Loucy (cell line): ENCODE results near the gene FBXW12.

Source experiments
- EZH2phosphoT487 ChIP-seq: fragments of 200-600 bp; IDR thresholded peaks from 2 replicates; pipeline ENCODE4 v1.6.1; 2018; ENCODE audit warnings: antibody characterized with exemption, mild to moderate bottlenecking, moderate library complexity, borderline replicate concordance
- TF ChIP-seq, protein P1 (sequence below): fragments of 200-600 bp; sonication (generic); conservative IDR thresholded peaks from 2 replicates; pipeline ENCODE4 v1.5.1; 2014; ENCODE audit warnings: mild to moderate bottlenecking, antibody characterized with exemption, low read length

DNA sequence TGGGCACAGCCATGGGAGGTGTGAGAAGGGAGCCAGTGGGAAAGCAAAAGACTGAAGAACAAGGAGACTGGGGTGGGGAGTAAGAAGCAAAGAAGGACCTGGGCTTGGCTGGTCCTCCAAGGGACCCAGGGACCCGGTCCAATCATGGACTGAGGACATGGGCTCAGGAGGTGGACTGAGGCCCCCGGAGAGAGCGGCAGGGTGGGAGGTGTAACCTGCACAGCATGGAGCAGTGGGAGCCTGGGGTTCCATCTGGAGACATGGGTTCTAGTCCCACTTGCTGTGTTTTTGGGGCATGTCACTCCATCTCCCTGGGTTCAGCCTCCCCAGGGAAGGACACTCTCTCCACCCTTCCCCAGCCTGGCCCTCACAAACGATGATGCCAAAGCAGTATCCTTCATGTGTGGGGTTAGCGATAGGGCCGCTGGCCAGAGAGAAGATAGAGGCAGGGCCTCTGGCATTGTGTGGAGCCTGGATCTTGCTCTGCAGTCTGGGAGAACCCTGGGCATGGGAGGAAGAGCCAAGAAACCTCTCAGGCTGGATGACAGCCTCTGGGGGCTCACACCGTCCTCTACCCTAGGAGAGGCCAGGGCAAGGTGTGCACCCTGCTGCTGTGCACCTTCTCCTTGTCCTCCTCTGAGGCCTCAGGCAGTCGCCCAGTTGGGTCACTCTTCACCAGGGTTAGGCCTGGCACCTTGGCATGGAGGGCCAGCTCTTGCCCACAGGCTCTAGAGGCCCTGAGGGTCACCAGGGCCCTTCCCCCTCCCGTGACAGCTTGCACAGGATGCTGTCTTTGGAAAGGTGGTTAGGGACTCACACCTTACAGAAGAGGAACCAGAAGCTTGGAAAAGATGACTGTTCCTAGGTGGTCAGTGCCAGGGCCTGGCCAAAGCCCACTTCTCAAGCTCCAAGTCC lies 26.0 kb downstream of the FBXW12 start:
- no peak for TF ChIP-seq EZH2phosphoT487
- TF ChIP-seq, protein P1, sequence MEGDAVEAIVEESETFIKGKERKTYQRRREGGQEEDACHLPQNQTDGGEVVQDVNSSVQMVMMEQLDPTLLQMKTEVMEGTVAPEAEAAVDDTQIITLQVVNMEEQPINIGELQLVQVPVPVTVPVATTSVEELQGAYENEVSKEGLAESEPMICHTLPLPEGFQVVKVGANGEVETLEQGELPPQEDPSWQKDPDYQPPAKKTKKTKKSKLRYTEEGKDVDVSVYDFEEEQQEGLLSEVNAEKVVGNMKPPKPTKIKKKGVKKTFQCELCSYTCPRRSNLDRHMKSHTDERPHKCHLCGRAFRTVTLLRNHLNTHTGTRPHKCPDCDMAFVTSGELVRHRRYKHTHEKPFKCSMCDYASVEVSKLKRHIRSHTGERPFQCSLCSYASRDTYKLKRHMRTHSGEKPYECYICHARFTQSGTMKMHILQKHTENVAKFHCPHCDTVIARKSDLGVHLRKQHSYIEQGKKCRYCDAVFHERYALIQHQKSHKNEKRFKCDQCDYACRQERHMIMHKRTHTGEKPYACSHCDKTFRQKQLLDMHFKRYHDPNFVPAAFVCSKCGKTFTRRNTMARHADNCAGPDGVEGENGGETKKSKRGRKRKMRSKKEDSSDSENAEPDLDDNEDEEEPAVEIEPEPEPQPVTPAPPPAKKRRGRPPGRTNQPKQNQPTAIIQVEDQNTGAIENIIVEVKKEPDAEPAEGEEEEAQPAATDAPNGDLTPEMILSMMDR, result no peak
